HG02870 (cell line): ENCODE results near the gene IP6K1.
"Not testable (repeated sequence)": the region's sequence is repeated elsewhere in the genome, so short reads cannot be mapped to it uniquely, and the experiment has no call there.

Experiments
- ATAC-seq: cut with Tn5 transposase; IDR thresholded peaks from one replicate; pipeline ENCODE4 v1.9.1; 2021; ENCODE audit warnings: mild to moderate bottlenecking, moderate library complexity; ENCODE audit not compliant: unreplicated experiment

Gene IP6K1

DNA sequence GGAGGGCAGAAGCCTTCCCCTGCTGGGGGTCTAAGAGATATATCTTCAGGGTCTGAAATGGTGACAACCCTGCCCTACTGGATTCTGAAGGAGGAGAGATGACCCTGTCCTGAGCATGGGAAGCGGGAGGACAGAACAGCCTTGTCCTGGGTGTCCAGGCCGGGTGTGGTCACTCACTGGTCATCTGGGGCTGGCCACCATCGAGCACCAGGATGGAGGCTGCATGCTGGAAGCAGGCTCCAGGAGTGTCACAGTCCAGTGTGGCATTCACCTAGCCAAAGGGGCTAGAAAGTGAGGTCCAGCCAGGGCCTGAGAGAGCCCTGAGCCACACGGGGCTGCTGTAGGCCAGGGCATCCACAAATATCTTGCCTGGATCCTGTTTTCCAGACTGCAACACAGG lies 8.1 kb upstream of the IP6K1 start:
- no peak for ATAC-seq

DNA sequence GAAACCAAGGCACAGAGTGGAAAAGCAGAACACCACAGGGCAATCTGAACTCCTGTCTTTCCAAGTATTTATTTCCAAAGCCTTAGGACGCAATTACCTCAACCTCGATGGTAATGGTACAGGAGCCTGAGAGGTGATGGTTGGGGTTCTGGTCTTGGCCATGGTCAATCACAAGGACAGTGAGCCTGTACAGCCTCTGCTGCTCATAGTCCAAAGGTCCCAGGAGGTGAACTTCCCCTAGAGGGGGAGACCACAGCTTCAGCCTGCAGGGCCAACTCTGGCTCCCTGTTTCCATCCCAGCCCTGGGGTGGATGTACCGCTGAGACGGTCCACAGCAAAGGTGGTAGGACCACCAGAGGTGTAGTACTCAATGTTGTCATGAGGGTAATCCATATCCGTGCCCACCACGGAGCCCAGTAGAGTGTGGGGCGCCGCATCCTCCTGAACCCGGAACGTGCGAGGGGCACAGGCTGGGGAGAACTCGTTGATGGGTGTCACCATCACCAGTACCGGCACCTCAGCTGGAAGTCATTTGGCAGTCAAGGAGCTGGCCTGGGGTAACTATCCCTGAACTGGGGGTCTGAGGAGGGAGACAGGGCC lies 7.2 kb upstream of the IP6K1 start:
- ATAC-seq, result no peak

DNA sequence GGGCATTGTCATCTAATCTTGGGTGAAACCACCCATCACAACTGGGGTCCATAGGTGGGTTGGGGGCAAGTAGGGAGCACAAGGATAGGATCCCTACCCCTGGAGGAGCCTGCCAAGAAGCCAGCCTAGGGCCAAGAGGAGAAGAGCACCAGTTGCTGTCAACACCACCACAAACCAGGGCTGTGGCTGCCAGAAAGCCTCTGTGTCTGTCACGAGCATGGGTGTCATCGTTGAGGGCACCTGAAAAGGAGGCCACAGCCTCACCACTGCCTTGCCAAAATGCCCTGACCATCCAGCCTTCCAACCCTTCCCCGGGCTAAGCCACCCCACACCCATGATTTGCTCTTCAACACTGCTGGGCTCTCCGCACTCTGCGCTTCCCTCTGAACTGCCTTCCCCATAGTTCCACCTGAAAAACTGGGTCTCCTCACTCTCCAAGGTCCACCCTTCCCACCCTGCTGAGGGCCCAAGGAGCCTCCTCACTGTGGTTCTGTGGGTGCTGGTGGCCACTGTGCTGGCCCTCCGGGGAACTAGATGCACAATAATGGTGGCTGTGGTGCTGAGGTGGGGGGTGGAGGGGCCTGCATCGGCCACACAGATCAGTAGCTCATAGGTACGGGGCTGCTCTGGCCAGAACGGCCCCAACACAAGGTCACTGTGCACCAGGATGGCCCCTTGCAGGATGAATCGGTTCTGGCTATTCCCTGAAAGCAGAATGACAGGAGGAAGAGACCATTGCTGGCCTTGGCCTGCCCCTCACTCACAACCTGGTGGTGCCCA lies 6.2 kb upstream of the IP6K1 start:
- no peak for ATAC-seq

DNA sequence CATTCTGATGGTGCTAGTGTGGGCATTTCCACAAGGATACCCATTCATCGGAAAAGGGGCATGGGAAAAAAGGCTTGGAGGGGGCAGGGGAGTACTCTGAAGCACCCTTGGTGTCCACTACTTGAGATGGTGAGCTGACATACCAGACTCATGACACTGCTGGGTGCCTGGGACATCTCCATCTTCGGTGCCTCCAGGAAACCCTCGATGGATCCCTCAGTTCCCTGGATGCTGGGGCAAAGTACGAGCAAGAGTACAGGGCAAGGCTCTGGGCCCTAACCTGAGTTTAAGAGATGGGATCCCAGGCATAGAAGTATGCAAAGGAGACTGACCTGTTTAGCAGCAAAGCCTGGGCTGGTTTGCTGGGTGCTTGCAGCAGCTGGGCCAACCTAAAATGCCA lies 5.2 kb upstream of the IP6K1 start:
- ATAC-seq, result no peak

DNA sequence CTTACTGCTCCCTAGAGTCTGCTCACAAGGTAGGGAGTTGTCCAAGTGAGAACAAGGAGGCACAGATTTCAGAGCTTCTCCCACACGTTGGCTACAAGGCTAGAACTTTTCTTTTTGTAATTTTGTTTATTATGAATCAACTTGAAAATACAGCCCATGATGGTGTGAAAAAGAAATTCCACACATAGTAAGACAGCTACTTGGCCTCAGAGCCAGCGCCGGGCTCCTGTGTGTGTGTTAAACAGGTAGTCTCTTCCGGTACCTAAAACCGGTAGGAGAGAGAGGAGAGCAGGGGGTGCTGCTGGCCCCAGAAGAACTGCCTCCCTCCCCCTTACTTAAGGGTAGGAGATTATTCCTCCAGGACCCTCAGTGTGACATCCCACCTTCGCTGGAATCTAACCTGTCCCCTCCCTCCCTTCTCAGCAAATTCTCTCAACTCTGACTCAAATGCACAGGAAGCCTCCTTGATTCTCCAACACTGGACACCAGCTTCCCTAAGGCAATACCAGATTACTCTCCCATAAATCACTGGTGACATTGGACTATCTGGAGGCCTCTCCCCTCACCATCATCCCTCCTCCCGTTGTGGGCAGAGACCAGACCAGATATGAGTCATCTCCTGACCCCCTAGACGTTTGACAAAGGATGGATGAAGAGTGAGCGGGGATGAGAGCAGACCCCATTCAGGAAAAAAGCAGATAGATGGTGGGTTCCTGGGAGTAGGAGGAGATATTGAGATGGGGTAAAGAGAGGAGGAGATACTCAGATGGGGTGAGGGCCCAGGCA lies 4.5 kb upstream of the IP6K1 start:
- ATAC-seq, result no peak

DNA sequence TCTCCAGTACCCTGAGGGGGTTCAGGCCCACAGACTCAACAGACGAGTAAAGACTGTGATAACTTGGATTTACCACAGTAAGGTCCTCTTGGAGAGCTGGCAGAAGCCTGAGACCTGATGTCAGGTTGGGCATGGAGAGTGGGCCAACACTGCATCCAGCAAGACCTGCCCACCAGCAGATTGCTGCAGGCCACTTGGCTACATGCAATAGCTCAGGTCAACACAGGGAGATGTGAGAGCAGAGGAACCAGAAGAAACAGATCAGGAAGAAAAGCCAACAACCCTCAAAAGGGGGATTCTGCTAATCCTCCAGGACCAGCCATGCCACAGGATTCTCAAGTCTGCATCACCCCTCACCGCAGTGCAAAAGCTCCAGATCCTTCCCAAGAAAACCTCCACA lies 1.7 kb upstream of the IP6K1 start:
- no peak for ATAC-seq

DNA sequence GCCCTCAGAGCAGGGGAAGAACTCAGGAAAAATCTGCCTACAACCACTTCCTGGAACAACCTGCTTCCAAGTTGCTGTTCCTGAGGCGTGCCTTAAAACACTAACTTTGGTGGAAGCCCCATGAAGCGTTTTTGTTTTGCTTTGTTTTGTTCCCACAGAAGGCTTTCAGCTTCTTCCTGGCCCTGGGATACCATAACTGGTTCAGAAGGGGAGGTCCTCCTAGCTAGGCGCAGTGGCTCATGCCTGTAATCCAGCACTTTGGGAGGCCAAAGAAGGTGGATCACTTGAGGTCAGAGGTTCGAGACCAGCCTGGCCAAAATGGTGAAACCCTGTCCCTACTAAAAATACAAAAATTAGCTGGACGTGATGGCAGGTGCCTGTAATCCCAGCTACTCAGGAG lies 1.2 kb upstream of the IP6K1 start:
- ATAC-seq, result no peak

DNA sequence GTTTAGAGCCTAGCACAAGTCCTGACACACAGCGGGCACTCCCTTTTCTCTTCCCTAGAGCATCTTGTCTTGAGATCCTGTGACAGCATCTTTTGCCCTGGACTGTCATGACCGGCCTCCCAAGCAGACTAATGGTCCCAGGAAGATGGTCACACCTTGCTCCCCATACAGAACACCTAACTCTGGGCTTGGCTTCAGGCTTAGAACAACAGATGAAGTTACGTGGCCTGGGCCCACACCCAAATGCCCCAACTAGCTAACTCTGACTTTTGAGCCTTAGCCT lies 781 bp upstream of the IP6K1 start:
- ATAC-seq, result no peak

DNA sequence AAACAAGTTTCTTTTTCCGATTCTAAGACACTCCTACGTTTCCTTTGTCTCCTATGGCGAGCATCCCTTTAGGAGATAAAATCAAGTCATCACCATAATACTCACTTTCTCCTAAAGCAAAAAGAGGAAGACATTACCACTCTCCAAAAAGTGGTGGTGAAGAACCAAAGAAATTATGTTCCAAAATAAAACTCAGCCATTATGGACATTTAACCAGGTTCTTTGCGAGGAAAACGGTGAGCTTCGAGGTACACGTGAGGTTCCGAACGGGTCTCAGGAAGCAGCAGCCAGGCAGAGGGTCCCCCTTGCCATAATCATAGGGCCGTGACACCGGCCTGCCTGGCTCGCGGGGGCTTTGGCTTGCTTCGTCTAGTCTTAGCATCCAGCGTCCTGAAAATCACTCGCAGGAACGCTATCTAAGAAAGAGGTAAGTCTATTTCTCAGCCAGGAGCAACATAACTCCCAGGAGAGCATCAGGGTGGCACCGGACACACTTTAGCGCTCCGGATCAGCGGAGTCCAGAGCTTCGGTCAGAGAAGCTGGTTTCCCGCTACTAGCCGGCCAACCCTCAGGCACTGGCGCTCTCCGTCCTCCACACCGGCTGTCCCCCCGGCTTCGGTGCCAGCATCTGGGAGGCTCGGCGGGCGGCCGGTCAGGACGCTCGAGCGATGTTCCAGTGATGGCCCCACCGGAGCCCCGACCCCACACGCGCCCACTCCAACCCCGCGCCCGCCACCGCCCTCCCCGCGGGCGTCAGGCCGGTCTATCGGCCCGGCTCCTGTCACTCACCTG lies 581 bp downstream of the IP6K1 start:
- ATAC-seq, result peak; percentile 29

DNA sequence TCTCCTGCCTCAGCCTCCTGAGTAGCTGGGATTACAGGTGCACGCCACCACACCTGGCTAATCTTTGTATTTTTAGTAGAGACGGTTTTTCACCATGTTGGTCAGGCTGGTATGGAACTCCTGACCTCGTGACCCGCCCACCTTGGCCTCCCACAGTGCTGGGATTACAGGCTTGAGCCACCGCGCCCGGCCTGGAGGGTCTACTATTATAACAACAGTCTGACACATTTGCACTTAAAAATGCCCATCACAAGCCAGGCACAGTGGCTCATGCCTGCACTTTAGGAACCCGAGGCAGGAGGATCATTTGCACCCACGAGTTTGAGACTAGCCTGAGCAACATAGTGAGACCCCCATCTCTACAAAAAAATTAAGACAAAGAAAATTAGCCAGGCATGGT lies 4.1 kb downstream of the IP6K1 start:
- not testable (repeated sequence) for ATAC-seq

DNA sequence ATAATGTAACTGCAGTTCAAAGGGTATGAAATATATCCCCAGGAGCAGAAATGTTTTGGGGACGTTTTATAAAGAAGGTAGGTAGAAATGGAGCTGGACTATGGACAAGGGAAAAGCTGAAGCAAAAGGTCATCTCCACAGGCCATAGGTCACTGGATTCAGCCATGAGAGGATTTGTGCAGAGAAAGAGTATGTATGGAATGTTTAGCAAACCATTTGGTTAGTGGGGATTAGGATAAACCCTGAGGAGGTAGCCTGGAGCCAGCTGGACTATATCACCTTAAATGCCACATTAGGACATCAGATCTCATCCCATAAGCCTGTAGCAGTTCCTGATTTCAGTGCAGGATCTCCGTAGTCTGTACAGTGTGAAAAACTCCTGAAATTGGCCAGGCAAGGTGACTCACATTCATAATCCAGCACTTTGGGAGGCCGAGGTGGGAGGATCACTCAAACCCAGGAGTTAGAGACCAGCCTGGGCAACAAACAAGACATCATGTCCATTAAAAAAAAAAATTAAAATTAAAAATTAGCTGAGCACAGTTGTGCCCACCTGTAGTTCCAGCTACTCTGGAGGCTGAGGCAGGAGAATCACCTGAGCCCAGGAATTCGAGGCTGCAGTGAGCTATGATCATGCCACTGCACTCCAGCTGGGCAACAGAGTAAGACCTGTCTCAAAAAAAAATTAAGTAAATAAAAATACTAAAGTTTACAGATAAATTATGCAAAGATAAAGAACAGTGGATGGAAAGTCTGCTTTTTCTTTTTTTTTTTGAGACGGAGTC lies 4.7 kb downstream of the IP6K1 start:
- no peak for ATAC-seq

DNA sequence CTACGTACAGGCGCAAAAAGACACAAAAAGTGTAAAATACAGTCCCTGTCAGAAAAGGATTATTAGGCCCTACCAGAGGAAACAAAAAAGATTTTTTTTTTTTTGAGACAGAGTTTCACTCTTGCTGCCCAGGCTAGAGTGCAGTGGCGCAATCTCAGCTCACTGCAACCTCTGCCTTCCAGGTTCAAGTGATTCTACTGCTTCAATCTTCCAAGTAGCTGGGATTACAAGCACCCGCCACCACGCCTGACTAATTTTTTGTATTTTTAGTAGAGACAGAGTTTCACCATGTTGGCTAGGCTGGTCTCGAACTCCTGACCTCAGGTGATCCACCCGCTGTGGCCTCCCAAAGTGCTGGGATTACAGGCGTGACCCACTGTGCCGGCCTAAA lies 5.4 kb downstream of the IP6K1 start:
- ATAC-seq, result not testable (repeated sequence)

DNA sequence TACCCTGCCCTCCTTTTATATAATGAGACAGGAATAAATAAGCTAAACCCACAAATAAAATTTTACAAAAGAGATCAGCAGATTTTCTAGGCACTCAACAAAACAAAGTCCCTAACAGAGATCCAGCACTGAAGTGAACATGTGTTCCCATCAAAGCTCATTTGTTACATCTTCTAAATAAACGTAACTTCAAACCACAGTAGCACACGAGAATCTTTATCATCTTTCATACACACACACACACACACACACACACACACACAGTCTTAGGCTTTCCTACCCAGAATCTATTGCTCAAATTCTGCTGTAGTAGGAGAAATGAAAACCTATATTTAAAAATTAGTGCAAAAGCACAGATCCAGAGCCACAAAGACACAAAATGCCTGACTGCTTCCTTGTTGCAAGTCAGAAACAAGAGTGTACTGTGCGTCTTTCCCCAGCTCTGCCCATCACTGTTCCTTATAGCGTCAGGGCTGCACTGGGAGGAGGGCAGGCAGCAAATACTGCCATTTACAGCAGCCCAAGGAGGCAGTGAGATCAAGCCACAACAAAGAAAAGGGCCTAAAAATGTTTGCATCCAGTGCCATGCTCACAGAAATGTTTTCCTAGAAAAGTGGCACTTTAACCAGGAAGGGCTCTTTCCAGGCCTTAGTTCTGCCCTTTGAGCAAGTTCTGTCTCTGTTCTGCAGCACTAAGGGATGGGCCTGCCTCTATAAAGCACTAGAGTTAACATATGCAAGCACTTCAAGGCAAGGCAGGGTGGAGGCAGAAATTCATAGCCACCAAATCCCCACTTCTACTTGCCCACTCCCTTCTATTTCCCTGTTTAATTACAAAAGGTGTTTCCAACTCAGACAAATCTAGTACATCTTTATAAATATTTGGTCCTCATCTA lies 6.0 kb downstream of the IP6K1 start:
- ATAC-seq, result no peak

DNA sequence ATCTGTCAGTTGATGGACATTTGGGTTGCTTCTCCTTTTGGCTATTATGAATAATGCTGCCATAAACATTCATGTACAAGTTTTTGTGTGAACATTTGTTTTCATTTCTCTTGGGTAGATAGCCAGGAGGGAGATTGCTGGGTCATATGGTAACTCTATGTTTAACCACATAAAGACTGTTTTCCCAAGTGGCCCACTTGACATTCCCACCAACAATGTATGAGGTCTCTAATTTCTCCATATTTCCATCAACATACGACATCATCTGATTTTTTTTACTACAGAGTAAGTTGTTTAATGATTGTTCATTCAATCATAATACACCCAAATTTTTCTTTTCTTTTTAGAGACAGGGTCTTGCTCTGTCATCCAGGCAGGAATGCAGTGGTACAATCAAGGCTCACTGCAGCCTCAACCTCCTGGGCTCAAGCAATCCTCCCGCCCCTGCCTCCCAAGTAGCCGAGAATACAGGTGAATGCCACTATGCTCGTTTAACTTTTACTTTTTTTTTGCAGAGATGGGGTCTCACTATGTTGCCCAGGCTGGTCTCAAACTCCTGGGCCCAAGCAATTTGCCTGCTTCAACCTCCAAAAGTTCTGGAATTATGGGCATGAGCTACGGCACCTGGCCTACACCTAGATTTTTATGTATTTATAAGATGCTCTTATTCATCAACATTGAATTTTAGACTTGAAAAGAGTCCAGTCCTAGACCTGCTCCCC lies 6.8 kb downstream of the IP6K1 start:
- no peak for ATAC-seq

DNA sequence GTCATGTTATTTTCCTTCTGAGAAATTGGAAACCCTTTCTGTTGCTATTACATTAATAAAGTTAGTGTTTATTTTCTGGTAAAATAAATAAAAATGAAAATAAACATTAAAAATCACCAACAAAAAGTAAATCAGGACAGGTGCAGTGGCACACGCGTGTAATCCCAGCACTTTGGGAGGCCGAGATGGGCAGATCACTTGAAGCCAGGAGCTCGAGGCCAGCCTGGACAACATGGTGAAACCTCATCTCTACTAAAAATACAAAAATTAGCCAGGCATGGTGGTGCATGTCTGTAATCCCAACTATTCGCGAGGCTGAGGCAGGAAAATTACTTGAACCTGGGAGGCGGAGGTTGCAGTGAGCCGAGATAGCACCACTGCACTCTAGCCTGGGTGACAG lies 10.2 kb downstream of the IP6K1 start:
- not testable (repeated sequence) for ATAC-seq

DNA sequence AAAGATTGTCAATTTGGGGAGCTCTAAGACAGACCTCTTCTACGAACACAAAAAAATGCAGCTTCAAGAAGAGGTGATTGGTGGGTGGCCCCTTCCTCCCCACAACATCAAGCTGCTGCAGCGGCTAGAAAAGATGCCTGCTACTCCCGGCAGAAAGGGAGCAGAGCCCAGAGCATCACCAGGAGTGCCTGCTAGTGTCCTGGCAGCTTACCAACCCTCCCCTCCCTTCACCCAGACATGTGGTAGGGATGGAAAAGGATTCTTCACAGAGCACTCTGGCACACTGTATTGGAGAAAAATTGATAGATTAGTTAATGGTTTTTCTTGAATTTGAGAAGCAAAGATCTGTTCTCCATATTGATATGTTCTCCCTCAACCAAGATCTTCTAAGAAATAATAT lies 10.8 kb downstream of the IP6K1 start:
- ATAC-seq, result no peak

DNA sequence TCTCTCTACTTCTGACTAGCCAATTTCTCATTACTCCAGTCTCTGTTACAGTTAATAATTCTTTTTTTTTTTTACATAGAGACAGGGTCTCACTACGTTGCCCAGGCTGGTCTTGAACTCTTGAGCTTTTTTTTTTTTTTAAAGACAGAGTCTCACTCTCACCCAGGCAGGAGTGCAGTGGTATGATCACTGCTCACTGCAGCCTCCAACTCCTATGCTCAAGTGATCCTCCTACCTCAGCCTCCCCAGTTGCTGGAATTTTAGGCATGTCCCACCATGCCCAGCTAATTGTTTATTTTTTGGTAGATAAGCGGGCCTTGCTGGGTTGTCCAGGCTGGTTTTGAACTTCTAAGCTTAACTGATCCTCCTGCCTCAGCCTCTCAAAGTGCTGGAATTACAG lies 13.6 kb downstream of the IP6K1 start:
- no peak for ATAC-seq

DNA sequence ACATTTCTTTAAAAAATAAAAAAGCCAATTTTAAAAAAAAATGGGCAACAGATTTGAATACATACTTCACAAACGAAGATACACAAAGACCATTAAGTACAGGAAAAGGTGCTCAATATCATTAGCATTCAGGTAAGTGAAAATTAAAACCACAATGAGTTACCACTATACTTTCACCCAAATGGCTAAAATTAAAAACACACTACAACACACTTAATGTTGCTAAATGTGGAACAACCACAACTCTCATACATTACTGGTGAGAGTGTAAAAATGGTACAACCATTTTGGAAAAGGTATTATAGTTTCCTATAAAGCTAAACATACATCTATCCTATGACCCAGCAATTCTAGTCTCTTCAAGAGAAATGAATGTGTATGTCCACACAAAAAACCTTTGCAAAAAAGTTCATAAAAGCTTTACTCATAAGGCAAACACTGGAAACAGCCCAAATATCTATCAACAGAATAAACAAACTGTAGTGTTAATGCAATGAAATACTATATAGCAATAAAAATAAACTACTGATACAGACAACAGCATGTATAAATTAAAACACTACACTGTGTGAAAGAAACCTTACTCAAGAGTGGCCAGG lies 14.9 kb downstream of the IP6K1 start:
- no peak for ATAC-seq

DNA sequence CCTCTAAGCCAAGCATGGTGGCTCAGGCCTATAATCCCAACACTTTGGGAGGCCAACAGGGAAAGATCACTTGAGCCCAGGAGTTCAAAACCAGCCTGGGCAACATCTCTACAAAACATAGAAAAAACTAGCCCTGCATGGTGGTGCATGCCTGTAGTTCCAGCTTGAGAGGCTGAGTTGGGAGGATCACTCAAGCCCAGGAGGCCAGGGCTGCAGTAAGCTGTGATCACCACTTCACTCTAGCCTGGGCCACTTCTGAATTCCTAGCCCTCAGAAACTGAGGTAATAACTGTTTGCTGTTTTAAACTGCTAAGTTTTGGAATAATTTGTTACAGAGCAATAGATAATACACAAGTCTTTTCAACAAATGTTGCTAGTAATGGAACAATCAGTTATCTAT lies 16.4 kb downstream of the IP6K1 start:
- no peak for ATAC-seq
